ENCODE measurements around the gene ENTPD8. TPM values are rescaled to one million over a fixed set of nuclear protein-coding genes. Genes with fewer than 3 reads are reported as not detected.

The ENTPD8 gene
- total RNA-seq, 1 donor from 2014 or later: not detected

DNA sequence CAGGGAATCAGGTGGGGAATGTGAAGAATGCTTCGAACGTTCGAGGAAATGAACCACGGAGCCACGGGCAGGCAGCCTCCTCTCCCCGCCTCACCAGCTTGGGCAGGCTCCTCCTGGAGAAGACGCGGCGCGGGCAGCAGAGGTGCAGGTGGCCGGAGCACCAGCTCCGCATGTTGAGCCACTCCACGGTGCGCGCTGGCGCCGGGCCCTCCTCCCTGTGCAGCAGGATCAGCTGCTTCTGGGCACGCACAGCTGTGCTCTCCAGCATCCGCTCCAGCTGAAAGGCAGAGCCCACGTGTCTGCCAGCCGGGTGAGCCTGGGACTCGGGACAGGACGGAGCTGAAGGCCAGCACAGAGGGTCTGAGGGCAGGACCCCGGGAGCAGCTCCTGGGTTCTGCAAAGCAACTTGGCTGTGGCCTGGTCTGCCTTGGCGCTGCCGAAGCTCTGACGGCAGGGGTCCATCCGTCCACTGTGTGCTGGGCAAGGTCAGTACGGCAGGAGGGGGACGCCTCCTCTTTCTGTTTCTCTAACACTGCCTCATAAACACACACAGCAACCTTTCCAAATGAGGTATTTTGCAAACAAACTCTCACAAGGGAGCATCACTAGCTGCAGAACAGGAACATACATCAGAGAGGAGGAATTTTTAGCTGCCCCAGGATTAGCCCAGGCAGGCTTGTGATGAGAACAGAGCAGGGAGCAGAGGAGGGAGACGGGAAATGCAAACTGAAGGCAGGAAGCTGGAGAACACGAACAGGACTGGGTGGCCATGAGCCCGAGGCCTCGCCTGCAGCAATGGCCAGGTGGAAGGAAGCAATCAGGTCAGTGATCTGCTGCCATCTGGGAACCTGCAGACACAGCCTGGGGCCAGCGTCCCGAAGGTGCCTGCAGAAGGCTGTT is 38.1 kb upstream of the ENTPD8 start:
- Mint-ChIP-seq H3K27ac (peak overlapping the region; percentile 84), H3K4me1 (peaks cover 13% of the 10 kb centered on the region), H3K36me3 (no peaks in the 10 kb centered on the region), H3K9me3 (peaks cover 14% of the 10 kb centered on the region), H3K4me3 (no peak overlapping the region), H3K27me3 (ENCODE audit: insufficient read depth, low read depth) (no peaks in the 10 kb centered on the region)
- no peak overlapping the region for H3K4me3 ChIP-seq
- H2AFZ ChIP-seq (replicated peaks): no peak overlapping the region
- TF ChIP-seq EZH2phosphoT487 (IDR thresholded peaks at IDR 0.05) (no peak), CTCF (IDR thresholded peaks at IDR 0.05) (no peak), EZH2 (IDR thresholded peaks at IDR 0.05) (no peak)
- H3F3A ChIP-seq (ENCODE audit: low read depth): no peaks in the 10 kb centered on the region
- H3K4me1 ChIP-seq: no peaks in the 10 kb centered on the region
- no peak overlapping the region for H3K4me2 ChIP-seq
- no peak overlapping the region for H3K27ac ChIP-seq
- no peak overlapping the region for H3K9ac ChIP-seq
- DNase-seq (ENCODE audit: low spot score): no peak
- H3K79me2 ChIP-seq (ENCODE audit: low read depth): no peaks in the 10 kb centered on the region
- H3K27me3 ChIP-seq: no peaks in the 10 kb centered on the region
- H4K20me1 ChIP-seq (ENCODE audit: low read depth): no peaks in the 10 kb centered on the region
- no peaks in the 10 kb centered on the region for H3K9me3 ChIP-seq (ENCODE audit: low read depth)
- no peaks in the 10 kb centered on the region for H3K36me3 ChIP-seq

DNA sequence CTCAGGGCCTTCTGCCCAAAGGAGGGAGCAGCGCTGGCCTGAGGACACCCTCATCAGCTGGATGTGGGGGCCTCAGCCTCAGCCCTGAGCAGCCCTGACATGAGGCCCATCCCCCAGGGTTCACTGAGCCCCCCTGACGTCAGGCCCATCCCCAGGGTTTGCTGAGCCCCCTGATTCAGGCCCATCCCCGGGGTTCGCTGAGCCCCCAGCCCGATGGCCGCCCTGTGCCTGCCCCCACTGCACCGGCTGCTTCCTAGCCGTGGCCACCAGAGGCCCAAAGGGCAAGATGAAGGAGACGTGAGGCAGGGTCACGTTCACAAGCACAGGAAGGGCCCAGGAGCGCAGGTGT is 37.4 kb upstream of the ENTPD8 start:
- no peak for TF ChIP-seq EZH2 (IDR thresholded peaks at IDR 0.05)
- TF ChIP-seq EZH2phosphoT487 (IDR thresholded peaks at IDR 0.05): no peak
- TF ChIP-seq CTCF (IDR thresholded peaks at IDR 0.05): no peak

DNA sequence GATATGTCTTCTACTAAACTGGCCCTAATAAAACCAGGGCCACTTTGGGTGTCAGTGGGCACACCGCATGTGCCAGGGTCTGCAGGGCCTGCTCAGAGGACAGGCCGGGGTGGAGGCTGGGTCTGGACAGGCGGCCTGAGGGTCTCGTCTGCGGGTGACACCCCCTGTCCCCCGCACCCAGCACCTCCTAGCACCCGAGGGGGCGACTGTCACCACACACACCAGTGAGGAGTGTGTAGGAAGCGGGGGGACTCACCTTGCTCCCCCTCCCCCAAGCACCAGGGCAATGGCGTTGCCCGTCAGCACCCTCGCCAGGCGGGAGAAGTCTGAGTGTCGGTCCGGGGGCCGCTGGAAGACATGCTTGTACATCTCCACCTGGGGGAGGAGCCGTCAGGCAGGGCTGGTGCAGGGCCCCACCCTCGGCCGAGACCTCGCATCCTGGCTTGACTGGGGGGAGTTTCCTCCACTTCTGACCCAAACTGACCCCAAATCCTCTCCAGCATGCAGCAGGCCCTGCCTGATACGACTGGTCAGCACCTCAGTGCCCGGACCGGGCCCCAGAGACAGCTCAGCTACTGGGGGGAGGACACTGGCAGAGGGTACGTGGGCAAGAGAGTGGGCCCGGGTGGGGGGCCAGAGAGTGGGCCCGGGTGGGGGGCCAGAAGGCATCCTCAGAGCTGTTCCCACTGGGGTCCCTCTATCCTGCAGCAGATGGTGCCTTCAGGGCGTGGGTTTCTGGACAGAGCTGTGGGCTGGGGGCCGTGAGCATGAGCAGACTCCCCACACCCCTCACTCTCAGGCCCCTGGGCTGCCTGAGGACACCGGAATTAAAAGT is 36.8 kb upstream of the ENTPD8 start:
- H3K9me3 ChIP-seq (ENCODE audit: low read depth): no peaks in the 10 kb centered on the region

More for the DNA sequence above, 37.4 kb upstream of the ENTPD8 start:
- no peak for DNase-seq (ENCODE audit: low spot score)
- Histone ChIP-seq H4K20me1 (ENCODE audit: low read depth) (no peaks in the 10 kb centered on the region), H3K27me3 (no peaks in the 10 kb centered on the region), H3K36me3 (no peaks in the 10 kb centered on the region), H3F3A (ENCODE audit: low read depth) (no peaks in the 10 kb centered on the region), H3K9ac (no peak overlapping the region), H2AFZ (replicated peaks) (no peak overlapping the region), H3K4me1 (no peaks in the 10 kb centered on the region), H3K9me3 (ENCODE audit: low read depth) (no peaks in the 10 kb centered on the region), H3K4me2 (no peak overlapping the region), H3K79me2 (ENCODE audit: low read depth) (no peaks in the 10 kb centered on the region), H3K27ac (no peak overlapping the region), H3K4me3 (no peak overlapping the region)
- Mint-ChIP-seq H3K4me3 (no peak overlapping the region), H3K4me1 (peaks cover 10% of the 10 kb centered on the region), H3K36me3 (no peaks in the 10 kb centered on the region), H3K27me3 (ENCODE audit: insufficient read depth, low read depth) (peaks cover 1% of the 10 kb centered on the region), H3K27ac (no peak overlapping the region), H3K9me3 (peaks cover 19% of the 10 kb centered on the region)

More for the DNA sequence above, 36.8 kb upstream of the ENTPD8 start:
- Mint-ChIP-seq H3K27ac (no peak overlapping the region), H3K36me3 (peaks cover 5% of the 10 kb centered on the region), H3K27me3 (ENCODE audit: insufficient read depth, low read depth) (peaks cover 3% of the 10 kb centered on the region), H3K4me1 (peaks cover 10% of the 10 kb centered on the region), H3K4me3 (no peak overlapping the region), H3K9me3 (peaks cover 23% of the 10 kb centered on the region)
- H4K20me1 ChIP-seq (ENCODE audit: low read depth): no peaks in the 10 kb centered on the region
- DNase-seq (ENCODE audit: low spot score): no peak
- H3K27me3 ChIP-seq: no peaks in the 10 kb centered on the region
- no peak overlapping the region for H3K4me3 ChIP-seq
- H3K4me2 ChIP-seq: no peak overlapping the region
- H3K79me2 ChIP-seq (ENCODE audit: low read depth): no peaks in the 10 kb centered on the region
- no peak overlapping the region for H2AFZ ChIP-seq (replicated peaks)
- no peak overlapping the region for H3K27ac ChIP-seq
- H3F3A ChIP-seq (ENCODE audit: low read depth): no peaks in the 10 kb centered on the region
- no peaks in the 10 kb centered on the region for H3K4me1 ChIP-seq
- no peak overlapping the region for H3K9ac ChIP-seq
- TF ChIP-seq CTCF (IDR thresholded peaks at IDR 0.05): no peak
- TF ChIP-seq EZH2 (IDR thresholded peaks at IDR 0.05): no peak
- TF ChIP-seq EZH2phosphoT487 (IDR thresholded peaks at IDR 0.05): no peak
- H3K36me3 ChIP-seq: no peaks in the 10 kb centered on the region

All from neural progenitor cell (in vitro differentiated cells).